Mesendoderm (in vitro differentiated cells): Measurements from ENCODE around the gene DCAF5.

Experiments
- DNase-seq: peaks from one replicate; pipeline ENCODE4 v3.0.0; 2013
- H2AK5ac ChIP-seq: 2 replicates; pipeline ENCODE4 v1.6.1; 2013; ENCODE audit warnings: low read length, inconsistent platforms
- H2BK120ac ChIP-seq: 2 replicates; pipeline ENCODE4 v1.6.1; 2013; ENCODE audit warnings: low read depth, mild to moderate bottlenecking, low read length, moderate library complexity, mixed read lengths
- H2BK15ac ChIP-seq: replicated peaks from 2 replicates; pipeline ENCODE4 v1.6.1; 2013; ENCODE audit warnings: low read depth, mild to moderate bottlenecking, moderate library complexity
- H2BK5ac ChIP-seq: 2 replicates; pipeline ENCODE4 v1.6.1; 2013; ENCODE audit warnings: low read length, inconsistent platforms
- H3K18ac ChIP-seq: 2 replicates; pipeline ENCODE4 v1.6.1; 2013; ENCODE audit warnings: mild to moderate bottlenecking, low read length, mixed read lengths
- H3K23ac ChIP-seq: one replicate; pipeline ENCODE4 v1.6.1; 2013; ENCODE audit warnings: low read length
- H3K27ac ChIP-seq: 2 replicates; pipeline ENCODE4 v1.5.1; 2013; ENCODE audit warnings: low read depth, mild to moderate bottlenecking, inconsistent platforms, low read length, moderate library complexity
- H3K27me3 ChIP-seq: 2 replicates; pipeline ENCODE4 v1.6.1; 2013; ENCODE audit warnings: low read length, control low read depth, mild to moderate bottlenecking, inconsistent platforms; ENCODE audit not compliant: insufficient read depth, poor library complexity
- H3K36me3 ChIP-seq: 2 replicates; pipeline ENCODE4 v1.6.1; 2013; ENCODE audit warnings: low read length, inconsistent platforms; ENCODE audit not compliant: control insufficient read depth, insufficient read depth
- H3K4ac ChIP-seq: one replicate; pipeline ENCODE4 v1.6.1; 2013; ENCODE audit warnings: low read depth, mild to moderate bottlenecking, low read length, moderate library complexity
- H3K4me1 ChIP-seq: 2 replicates; pipeline ENCODE4 v1.6.1; 2013; ENCODE audit warnings: low read depth, low read length, inconsistent platforms; ENCODE audit not compliant: control insufficient read depth
- H3K4me2 ChIP-seq: 2 replicates; pipeline ENCODE4 v1.6.1; 2013; ENCODE audit warnings: low read length
- H3K4me3 ChIP-seq: 2 replicates; pipeline ENCODE4 v1.5.1; 2013; ENCODE audit warnings: mild to moderate bottlenecking, low read length
- H3K56ac ChIP-seq: one replicate; pipeline ENCODE4 v1.6.1; 2013; ENCODE audit warnings: low read length
- H3K79me1 ChIP-seq: 2 replicates; pipeline ENCODE4 v1.6.1; 2013; ENCODE audit warnings: low read length, inconsistent platforms
- H3K79me2 ChIP-seq: 2 replicates; pipeline ENCODE4 v1.6.1; 2013; ENCODE audit warnings: mild to moderate bottlenecking, low read length; ENCODE audit not compliant: control insufficient read depth, insufficient read depth
- H3K9ac ChIP-seq: 2 replicates; pipeline ENCODE4 v1.6.1; 2013; ENCODE audit warnings: low read length, inconsistent platforms
- H4K5ac ChIP-seq: one replicate; pipeline ENCODE4 v1.6.1; 2013; ENCODE audit warnings: low read length
- H4K8ac ChIP-seq: one replicate; pipeline ENCODE4 v1.6.1; 2013; ENCODE audit warnings: low read depth, mild to moderate bottlenecking, control low read depth, low read length, moderate library complexity
- WGBS: extraction: QIAGEN DNeasy Blood & Tissue Kit; methylation state at CpG from one replicate; pipeline ENCODE4 v1.1.7; 2013; ENCODE audit warnings: low lambda C conversion rate, missing lambda C conversion rate; ENCODE audit not compliant: insufficient coverage; ENCODE audit errors: extremely low coverage; 5-methylcytosine and 5-hydroxymethylcytosine counted together

The DCAF5 gene

GRCh38 chr14:69054030-69054429, 98.9 kb downstream of the DCAF5 start:
- Histone ChIP-seq H2BK120ac (no peak overlapping the region), H3K27me3 (no peaks in the 10 kb centered on the region), H3K79me2 (no peaks in the 10 kb centered on the region), H3K36me3 (peaks cover 3% of the 10 kb centered on the region), H3K4ac (no peak overlapping the region), H3K4me3 (no peak overlapping the region), H3K27ac (no peak overlapping the region), H3K4me2 (no peak overlapping the region), H3K18ac (no peak overlapping the region), H3K79me1 (no peaks in the 10 kb centered on the region), H2BK5ac (no peak overlapping the region), H4K8ac (no peak overlapping the region), H2AK5ac (no peak overlapping the region), H3K4me1 (peaks cover 20% of the 10 kb centered on the region), H3K56ac (no peak overlapping the region), H3K9ac (no peak overlapping the region), H3K23ac (no peak overlapping the region), H2BK15ac (no peak overlapping the region), H4K5ac (no peak overlapping the region)
- DNase-seq = no peak
- WGBS = no CpG with 5 or more reads among the region's 11 CpGs

- Histone ChIP-seq H3K27me3 (no peaks in the 10 kb centered on the region), H3K4me3 (no peak overlapping the region), H3K18ac (no peak overlapping the region), H3K4me1 (peaks cover 20% of the 10 kb centered on the region), H2BK5ac (no peak overlapping the region), H3K27ac (no peak overlapping the region), H3K36me3 (peaks cover 3% of the 10 kb centered on the region), H3K4ac (no peak overlapping the region), H2BK15ac (no peak overlapping the region), H3K56ac (no peak overlapping the region), H3K79me1 (no peaks in the 10 kb centered on the region), H4K8ac (no peak overlapping the region), H3K4me2 (no peak overlapping the region), H3K79me2 (no peaks in the 10 kb centered on the region), H3K9ac (no peak overlapping the region), H3K23ac (no peak overlapping the region), H2AK5ac (no peak overlapping the region), H4K5ac (no peak overlapping the region), H2BK120ac (no peak overlapping the region)
- DNase-seq = no peak
- no CpG with 5 or more reads among the region's 4 CpGs for WGBS
Observed at GRCh38 chr14:69052181-69052601, 100.7 kb downstream of the DCAF5 start.

GRCh38 chr14:69050240-69051184, 102.4 kb downstream of the DCAF5 start:
- H3K23ac ChIP-seq = no peak overlapping the region
- WGBS = no CpG with 5 or more reads among the region's 6 CpGs
- H2BK15ac ChIP-seq = no peak overlapping the region
- H3K56ac ChIP-seq = peak overlapping the region; percentile 51
- H3K27ac ChIP-seq = peak overlapping the region; percentile 49
- peak overlapping the region; percentile 3 for H3K9ac ChIP-seq
- no peak overlapping the region for H2BK120ac ChIP-seq
- no peak overlapping the region for H2AK5ac ChIP-seq
- no peaks in the 10 kb centered on the region for H3K79me2 ChIP-seq
- no peak overlapping the region for H3K4ac ChIP-seq
- H3K4me2 ChIP-seq = no peak overlapping the region
- H3K18ac ChIP-seq = no peak overlapping the region
- no peak overlapping the region for H4K5ac ChIP-seq
- H4K8ac ChIP-seq = no peak overlapping the region
- H3K4me1 ChIP-seq = peaks cover 27% of the 10 kb centered on the region
- H3K27me3 ChIP-seq = no peaks in the 10 kb centered on the region
- H3K79me1 ChIP-seq = no peaks in the 10 kb centered on the region
- H3K36me3 ChIP-seq = peaks cover 3% of the 10 kb centered on the region
- DNase-seq = peak; percentile 60
- H3K4me3 ChIP-seq = no peak overlapping the region
- no peak overlapping the region for H2BK5ac ChIP-seq

DNA sequence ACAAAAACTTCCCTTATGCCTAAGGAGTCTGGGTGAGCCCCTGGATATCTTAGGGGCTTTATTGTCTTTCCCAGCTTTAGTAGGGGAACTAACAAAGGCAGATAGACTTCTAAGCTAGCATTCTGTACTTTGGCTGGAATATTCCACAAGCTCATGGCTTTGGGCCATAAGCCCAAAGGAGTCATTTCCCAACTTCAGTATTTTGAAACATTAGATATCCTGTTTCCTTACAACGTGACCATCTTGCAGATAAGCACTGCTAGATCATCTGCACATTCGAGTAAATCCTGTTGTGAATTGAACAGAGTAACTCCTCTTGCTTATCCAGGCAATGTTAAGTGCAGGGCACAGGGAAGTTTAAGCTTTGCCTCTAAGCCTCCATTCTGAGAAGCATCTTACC, 103.2 kb downstream of the DCAF5 start:
- no CpG with 5 or more reads among the region's 2 CpGs for WGBS
- no peak for DNase-seq
- no peak overlapping the region for H4K8ac ChIP-seq
- H3K56ac ChIP-seq = peak overlapping the region; percentile 29
- peaks cover 2% of the 10 kb centered on the region for H3K36me3 ChIP-seq
- no peaks in the 10 kb centered on the region for H3K79me2 ChIP-seq
- no peak overlapping the region for H3K4me2 ChIP-seq
- no peak overlapping the region for H3K4ac ChIP-seq
- no peak overlapping the region for H3K23ac ChIP-seq
- no peaks in the 10 kb centered on the region for H3K27me3 ChIP-seq
- H3K9ac ChIP-seq = peak overlapping the region; percentile 3
- H3K79me1 ChIP-seq = no peaks in the 10 kb centered on the region
- peak overlapping the region; percentile 9 for H4K5ac ChIP-seq
- H2BK15ac ChIP-seq = no peak overlapping the region
- peaks cover 29% of the 10 kb centered on the region for H3K4me1 ChIP-seq
- no peak overlapping the region for H2AK5ac ChIP-seq
- peak overlapping the region; percentile 49 for H3K27ac ChIP-seq
- H2BK5ac ChIP-seq = peak overlapping the region; percentile 4
- H2BK120ac ChIP-seq = no peak overlapping the region
- no peak overlapping the region for H3K4me3 ChIP-seq
- no peak overlapping the region for H3K18ac ChIP-seq

- Histone ChIP-seq H3K27me3 (no peaks in the 10 kb centered on the region), H2BK5ac (no peak overlapping the region), H3K23ac (no peak overlapping the region), H4K5ac (no peak overlapping the region), H3K79me2 (no peaks in the 10 kb centered on the region), H3K56ac (no peak overlapping the region), H3K4ac (no peak overlapping the region), H4K8ac (no peak overlapping the region), H3K4me2 (no peak overlapping the region), H3K27ac (no peak overlapping the region), H2AK5ac (no peak overlapping the region), H3K79me1 (no peaks in the 10 kb centered on the region), H3K9ac (no peak overlapping the region), H3K4me1 (peaks cover 29% of the 10 kb centered on the region), H2BK15ac (no peak overlapping the region), H3K36me3 (peaks cover 2% of the 10 kb centered on the region), H2BK120ac (no peak overlapping the region), H3K4me3 (no peak overlapping the region), H3K18ac (no peak overlapping the region)
- DNase-seq = no peak
- WGBS = no CpG with 5 or more reads among the region's 3 CpGs
Observed at GRCh38 chr14:69048456-69048855, 104.5 kb downstream of the DCAF5 start.
